Measurements from ENCODE around the gene TCEAL9.

DNA sequence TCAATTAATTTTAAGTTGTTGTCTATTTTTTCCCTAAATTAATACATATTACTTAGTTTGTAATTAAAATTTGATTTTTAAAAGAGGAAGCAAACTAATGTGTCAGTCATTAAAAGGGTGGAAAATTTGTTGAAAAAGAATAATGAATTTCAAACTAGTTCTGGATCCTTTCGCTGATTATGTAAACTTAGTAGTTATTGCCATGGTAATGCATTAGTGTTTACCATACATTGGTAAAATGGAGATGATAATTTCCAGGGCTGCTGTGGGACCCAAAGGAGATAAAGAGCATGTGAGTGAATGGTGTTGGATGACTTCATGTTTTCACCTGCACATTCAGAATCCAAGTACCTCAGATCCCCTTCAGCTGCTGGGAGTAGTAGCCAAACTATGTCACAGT lies 26.6 kb downstream of the TCEAL9 start:
- TF ChIP-seq POLR2A (IDR thresholded peaks at IDR 0.05; ENCODE audit: low read length) = no peak
- TF ChIP-seq GATA1 (IDR thresholded peaks at IDR 0.05; ENCODE audit: low read depth, low read length) = no peak

Measured in erythroblast (primary cell).